ENCODE results near the gene MAN2A1. TPM values are rescaled to one million over a fixed set of nuclear protein-coding genes. Genes with fewer than 3 reads are reported as not detected.

The MAN2A1 gene
- 10 to 100 TPM in 1 of 4 donors, 1 to 10 TPM in 3; 9.4 to 10.1 (median 9.6) TPM for total RNA-seq
- polyA plus RNA-seq, result 2.9 TPM
- long read RNA-seq, donor 1, full-length matches to known transcripts, result 2 of 6 reads
- long read RNA-seq, donor 1, partial matches to known transcripts, result 2 of 6 reads
- long read RNA-seq, donor 1, other reads (novel, unspliced or antisense), result 2 of 6 reads
- long read RNA-seq, donor 2, full-length matches to known transcripts, result 5 of 6 reads
- long read RNA-seq, donor 2, partial matches to known transcripts, result 1 of 6 reads
- long read RNA-seq, donor 2, other reads (novel, unspliced or antisense), result 0 of 6 reads
- long read RNA-seq, donor 3, full-length matches to known transcripts, result 3 of 6 reads
- long read RNA-seq, donor 3, partial matches to known transcripts, result 2 of 6 reads
- long read RNA-seq, donor 3, other reads (novel, unspliced or antisense), result 1 of 6 reads
- long read RNA-seq, donor 4, full-length matches to known transcripts, result 3 of 5 reads
- long read RNA-seq, donor 4, partial matches to known transcripts, result 1 of 5 reads
- long read RNA-seq, donor 4, other reads (novel, unspliced or antisense), result 1 of 5 reads

GRCh38 chr5:109689740-109690241 lies at the start of gene MAN2A1:
Gene MAN2A1, plus strand, starts transcription at chr5:109689927. Its CDS starts 491 bp downstream, at chr5:109690418.
- Histone ChIP-seq H3K4me3 (ENCODE audit: low read length) (peak within 1 kb of the TSS; percentile 95), H3K9me3 (ENCODE audit: control insufficient read depth, low read length) (no peaks in the 10 kb centered on the region), H3K4me1 (ENCODE audit: control insufficient read depth, insufficient read depth, low read length) (peaks cover 2% of the 10 kb centered on the region), H3K27ac (ENCODE audit: low read length) (peak within 1 kb of the TSS; percentile 99), H3K27me3 (ENCODE audit: control insufficient read depth, insufficient read depth) (no peaks in the 10 kb centered on the region)
- under 1% methylated on average over 57 of the region's 58 CpGs for WGBS
- intact Hi-C loops (cut with DNase I), result no loop called here
- DNase-seq (peak; percentile 84 to 92 (median 92)), ATAC-seq (peak; percentile 90 to 92)

GRCh38 chr5:109640976-109641375 lies 48.8 kb upstream of the MAN2A1 start:
- no peak for ATAC-seq
- intact Hi-C loops (cut with DNase I), result no loop called here
- no peak overlapping the region for H3K4me3 ChIP-seq (ENCODE audit: low read length)

GRCh38 chr5:109643791-109644350 lies 45.9 kb upstream of the MAN2A1 start:
- H3K9me3 ChIP-seq (ENCODE audit: control insufficient read depth, low read length), result no peaks in the 10 kb centered on the region
- H3K27me3 ChIP-seq (ENCODE audit: control insufficient read depth, insufficient read depth), result no peaks in the 10 kb centered on the region
- no peak overlapping the region for H3K27ac ChIP-seq (ENCODE audit: low read length)
- intact Hi-C loops (cut with DNase I), result no loop called here
- DNase-seq (no peak), ATAC-seq (no peak)
- WGBS, result 87% methylated on average over 4 of the region's 4 CpGs
- H3K4me3 ChIP-seq (ENCODE audit: low read length), result no peak overlapping the region
- no peaks in the 10 kb centered on the region for H3K4me1 ChIP-seq (ENCODE audit: control insufficient read depth, insufficient read depth, low read length)

More at GRCh38 chr5:109640976-109641375, 48.8 kb upstream of the MAN2A1 start:
- no peaks in the 10 kb centered on the region for H3K27me3 ChIP-seq (ENCODE audit: control insufficient read depth, insufficient read depth)
- H3K27ac ChIP-seq (ENCODE audit: low read length), result no peak overlapping the region
- no peaks in the 10 kb centered on the region for H3K4me1 ChIP-seq (ENCODE audit: control insufficient read depth, insufficient read depth, low read length)
- no peaks in the 10 kb centered on the region for H3K9me3 ChIP-seq (ENCODE audit: control insufficient read depth, low read length)
- 92% methylated on average over 4 of the region's 4 CpGs for WGBS
- DNase-seq, result peak in 1 of 3 donors; percentile 22

- Histone ChIP-seq H3K9me3 (ENCODE audit: control insufficient read depth, low read length) (no peaks in the 10 kb centered on the region), H3K4me1 (ENCODE audit: control insufficient read depth, insufficient read depth, low read length) (no peaks in the 10 kb centered on the region), H3K27me3 (ENCODE audit: control insufficient read depth, insufficient read depth) (no peaks in the 10 kb centered on the region), H3K4me3 (ENCODE audit: low read length) (no peak overlapping the region), H3K27ac (ENCODE audit: low read length) (no peak overlapping the region)
- DNase-seq (no peak), ATAC-seq (no peak)
- intact Hi-C loops (cut with DNase I), result no loop called here
- WGBS, result 74% methylated on average over 7 of the region's 7 CpGs
Observed at GRCh38 chr5:109644829-109645228, 44.9 kb upstream of the MAN2A1 start.

- intact Hi-C loops (cut with DNase I), result no loop called here
- Histone ChIP-seq H3K4me3 (ENCODE audit: low read length) (no peak overlapping the region), H3K4me1 (ENCODE audit: control insufficient read depth, insufficient read depth, low read length) (no peaks in the 10 kb centered on the region), H3K9me3 (ENCODE audit: control insufficient read depth, low read length) (no peaks in the 10 kb centered on the region), H3K27ac (ENCODE audit: low read length) (no peak overlapping the region), H3K27me3 (ENCODE audit: control insufficient read depth, insufficient read depth) (no peaks in the 10 kb centered on the region)
- 36% methylated on average over 2 of the region's 2 CpGs for WGBS
- ATAC-seq, result no peak
- DNase-seq, result no peak
Observed at GRCh38 chr5:109645707-109646192, 44.0 kb upstream of the MAN2A1 start.

GRCh38 chr5:109649318-109649717 lies 40.4 kb upstream of the MAN2A1 start:
- H3K4me1 ChIP-seq (ENCODE audit: control insufficient read depth, insufficient read depth, low read length), result no peaks in the 10 kb centered on the region
- intact Hi-C loops (cut with DNase I), result no loop called here

GRCh38 chr5:109650493-109650892 lies 39.2 kb upstream of the MAN2A1 start:
- H3K4me1 ChIP-seq (ENCODE audit: control insufficient read depth, insufficient read depth, low read length), result no peaks in the 10 kb centered on the region
- DNase-seq (no peak), ATAC-seq (no peak)
- H3K27me3 ChIP-seq (ENCODE audit: control insufficient read depth, insufficient read depth), result no peaks in the 10 kb centered on the region
- 59% methylated on average over 4 of the region's 4 CpGs for WGBS
- H3K27ac ChIP-seq (ENCODE audit: low read length), result no peak overlapping the region
- intact Hi-C loops (cut with DNase I), result no loop called here
- no peak overlapping the region for H3K4me3 ChIP-seq (ENCODE audit: low read length)
- no peaks in the 10 kb centered on the region for H3K9me3 ChIP-seq (ENCODE audit: control insufficient read depth, low read length)

More at GRCh38 chr5:109649318-109649717, 40.4 kb upstream of the MAN2A1 start:
- 40% methylated on average over 4 of the region's 4 CpGs for WGBS
- H3K27me3 ChIP-seq (ENCODE audit: control insufficient read depth, insufficient read depth), result no peaks in the 10 kb centered on the region
- DNase-seq (no peak), ATAC-seq (no peak)
- no peak overlapping the region for H3K27ac ChIP-seq (ENCODE audit: low read length)
- no peak overlapping the region for H3K4me3 ChIP-seq (ENCODE audit: low read length)
- no peaks in the 10 kb centered on the region for H3K9me3 ChIP-seq (ENCODE audit: control insufficient read depth, low read length)

GRCh38 chr5:109652096-109652495 lies 37.6 kb upstream of the MAN2A1 start:
- no peaks in the 10 kb centered on the region for H3K9me3 ChIP-seq (ENCODE audit: control insufficient read depth, low read length)
- H3K27me3 ChIP-seq (ENCODE audit: control insufficient read depth, insufficient read depth), result no peaks in the 10 kb centered on the region
- 21% methylated on average over 1 of the region's 1 CpG for WGBS
- no peak for ATAC-seq
- intact Hi-C loops (cut with DNase I), result no loop called here
- DNase-seq, result no peak
- no peak overlapping the region for H3K4me3 ChIP-seq (ENCODE audit: low read length)
- no peak overlapping the region for H3K27ac ChIP-seq (ENCODE audit: low read length)
- H3K4me1 ChIP-seq (ENCODE audit: control insufficient read depth, insufficient read depth, low read length), result no peaks in the 10 kb centered on the region

- no peaks in the 10 kb centered on the region for H3K4me1 ChIP-seq (ENCODE audit: control insufficient read depth, insufficient read depth, low read length)
- 35% methylated on average over 2 of the region's 2 CpGs for WGBS
- no peaks in the 10 kb centered on the region for H3K27me3 ChIP-seq (ENCODE audit: control insufficient read depth, insufficient read depth)
- no peak overlapping the region for H3K4me3 ChIP-seq (ENCODE audit: low read length)
- DNase-seq (no peak), ATAC-seq (no peak)
- intact Hi-C loops (cut with DNase I), result no loop called here
- H3K27ac ChIP-seq (ENCODE audit: low read length), result no peak overlapping the region
- no peaks in the 10 kb centered on the region for H3K9me3 ChIP-seq (ENCODE audit: control insufficient read depth, low read length)
Observed at GRCh38 chr5:109653042-109653441, 36.7 kb upstream of the MAN2A1 start.

GRCh38 chr5:109653561-109654239 lies 36.0 kb upstream of the MAN2A1 start:
- no peaks in the 10 kb centered on the region for H3K27me3 ChIP-seq (ENCODE audit: control insufficient read depth, insufficient read depth)
- DNase-seq, result no peak
- no peaks in the 10 kb centered on the region for H3K4me1 ChIP-seq (ENCODE audit: control insufficient read depth, insufficient read depth, low read length)
- H3K4me3 ChIP-seq (ENCODE audit: low read length), result no peak overlapping the region
- ATAC-seq, result no peak
- no peaks in the 10 kb centered on the region for H3K9me3 ChIP-seq (ENCODE audit: control insufficient read depth, low read length)
- intact Hi-C loops (cut with DNase I), result no loop called here
- no peak overlapping the region for H3K27ac ChIP-seq (ENCODE audit: low read length)
- 88% methylated on average over 3 of the region's 3 CpGs for WGBS
